Measurements from ENCODE around the gene FBLN5. TPM values are rescaled to one million over a fixed set of nuclear protein-coding genes. Genes with fewer than 3 reads are reported as not detected.
A peak's percentile ranks its signal among the peaks of the same experiment; 100 is the strongest.
"Not testable (repeated sequence)": the region's sequence is repeated elsewhere in the genome, so short reads cannot be mapped to it uniquely, and the experiment has no call there.

The FBLN5 gene
- total RNA-seq, 1 donor from 2014 or later = 0.26 TPM

GRCh38 chr14:91885839-91886238, 61.7 kb downstream of the FBLN5 start:
- DNase-seq (ENCODE audit: low read depth in 2 of 2) = peak in 1 of 2 donors; percentile 84

DNA sequence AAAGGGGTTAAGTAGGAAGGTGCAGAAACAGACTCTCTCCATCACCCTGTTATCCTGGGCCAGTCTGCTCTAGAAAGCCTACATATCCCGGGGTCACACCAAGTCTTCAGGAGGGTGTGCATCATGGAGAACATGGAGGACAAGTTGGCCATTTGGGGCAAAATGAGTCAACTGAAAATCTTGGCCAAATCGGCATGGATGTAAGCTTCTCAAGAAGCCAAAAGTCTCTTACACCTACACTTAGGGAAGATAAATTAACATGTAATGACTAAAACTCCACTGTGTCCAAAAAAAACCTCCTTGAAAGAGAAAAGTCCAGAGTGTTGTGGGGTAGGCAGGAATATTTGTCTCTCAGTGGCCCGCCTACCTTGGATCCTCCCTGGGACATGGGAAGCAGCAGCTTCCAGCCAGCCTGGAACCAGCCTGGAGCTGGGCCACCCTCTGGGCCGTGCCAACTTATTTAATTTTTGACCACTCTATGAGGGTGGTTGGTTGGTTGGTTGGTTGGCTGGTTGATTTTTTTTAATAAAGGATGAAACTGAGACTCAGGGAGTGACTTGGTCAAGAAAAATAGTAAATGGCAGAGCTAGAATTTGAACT, 62.3 kb downstream of the FBLN5 start:
- no peak for DNase-seq (ENCODE audit: low read depth in 2 of 2)

GRCh38 chr14:91884664-91885063, 62.8 kb downstream of the FBLN5 start:
- no peak for DNase-seq (ENCODE audit: low read depth in 2 of 2)

GRCh38 chr14:91883753-91884152, 63.7 kb downstream of the FBLN5 start:
- DNase-seq (ENCODE audit: low read depth in 2 of 2) = no peak

- DNase-seq (ENCODE audit: low read depth in 2 of 2) = no peak
Measured at GRCh38 chr14:91882776-91883175, 64.7 kb downstream of the FBLN5 start.

GRCh38 chr14:91882369-91882768, 65.1 kb downstream of the FBLN5 start:
- DNase-seq (ENCODE audit: low read depth in 2 of 2) = no peak

DNA sequence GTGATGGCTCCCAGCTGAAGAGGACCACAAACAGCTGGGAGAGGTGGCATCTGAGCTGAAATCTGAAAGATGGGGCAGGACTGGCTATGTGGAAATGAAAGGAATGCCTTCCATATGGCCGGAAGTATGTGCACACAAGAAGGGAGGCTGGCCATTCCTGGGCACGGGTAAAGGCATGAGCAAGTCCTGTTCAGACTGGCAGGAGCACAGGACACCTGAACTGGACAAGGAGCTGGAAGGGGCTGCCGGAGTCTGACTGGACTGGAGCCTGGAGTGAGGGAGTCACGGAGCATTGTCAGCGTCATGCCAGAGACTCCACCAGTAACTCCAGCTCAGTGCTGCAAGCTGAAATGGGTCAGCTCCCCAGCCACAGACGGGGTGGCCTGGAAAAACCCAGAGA, 68.3 kb downstream of the FBLN5 start:
- no peak for DNase-seq (ENCODE audit: low read depth in 2 of 2)

DNA sequence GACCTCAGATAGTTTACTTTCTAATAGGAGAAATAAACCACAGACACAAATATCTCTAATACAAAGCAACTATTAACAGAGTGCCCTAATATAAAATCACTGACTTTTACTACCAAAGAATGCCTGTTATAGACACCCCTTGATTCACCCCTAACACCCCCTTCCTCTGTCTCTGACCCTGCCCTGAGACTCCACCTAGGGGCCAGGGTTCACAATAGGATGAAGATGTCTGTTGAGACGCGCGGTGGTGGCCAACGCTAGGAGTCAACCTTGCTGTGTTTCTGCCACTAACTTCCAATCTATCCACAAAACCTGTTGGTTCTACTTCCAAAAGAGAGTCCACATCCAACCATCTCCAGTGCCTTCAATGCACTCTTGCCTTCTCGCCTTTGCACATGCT, 69.2 kb downstream of the FBLN5 start:
- no peak for DNase-seq (ENCODE audit: low read depth in 2 of 2)

DNA sequence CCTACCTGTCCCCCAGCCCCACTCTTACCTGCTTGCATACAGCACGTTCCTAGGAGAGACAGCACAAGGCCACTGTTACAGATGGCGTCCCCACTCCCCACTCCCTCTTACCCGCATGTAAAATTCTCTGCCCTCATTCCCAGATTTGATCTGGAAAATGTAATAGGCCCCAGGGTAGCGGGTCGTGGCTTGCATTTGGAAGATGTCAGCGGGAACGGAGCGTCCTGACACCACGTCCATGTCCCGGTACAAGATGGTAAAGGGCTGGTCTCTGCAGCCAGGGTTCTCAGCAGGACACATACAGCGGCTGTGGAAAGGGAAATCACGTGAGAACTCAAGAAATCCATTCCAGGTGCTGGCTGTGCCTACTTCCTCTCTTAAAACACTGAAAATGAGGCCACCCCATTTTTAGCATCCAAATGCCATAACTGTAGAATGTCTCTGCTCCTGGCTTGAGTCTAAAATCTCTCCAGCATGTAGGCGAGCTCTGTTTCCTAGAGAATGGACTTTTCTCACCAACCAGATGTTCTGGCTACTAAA, 70.0 kb downstream of the FBLN5 start:
- no peak for DNase-seq (ENCODE audit: low read depth in 2 of 2)

DNA sequence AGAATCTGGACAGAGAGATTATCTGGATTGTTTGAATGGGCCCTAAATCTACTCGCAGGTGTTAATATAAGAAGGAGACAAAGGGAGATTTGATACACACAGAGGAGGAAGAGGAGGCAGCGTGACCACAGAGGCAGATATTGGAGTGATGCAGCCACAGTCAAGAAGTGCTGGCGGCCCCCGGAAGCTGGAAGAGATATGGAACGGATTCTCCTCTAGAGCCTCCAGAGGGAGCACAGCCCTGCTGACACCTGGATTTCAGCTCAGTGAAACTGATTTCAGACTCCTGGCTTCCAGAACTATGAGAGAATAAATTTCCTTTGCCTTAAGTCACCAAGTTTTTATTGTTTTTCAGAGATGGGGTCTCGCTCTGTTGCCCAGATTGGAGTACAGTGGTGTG, 71.0 kb downstream of the FBLN5 start:
- DNase-seq (ENCODE audit: low read depth in 2 of 2) = no peak

- DNase-seq (ENCODE audit: low read depth in 2 of 2) = no peak
Measured at GRCh38 chr14:91875525-91876286, 71.8 kb downstream of the FBLN5 start.

DNA sequence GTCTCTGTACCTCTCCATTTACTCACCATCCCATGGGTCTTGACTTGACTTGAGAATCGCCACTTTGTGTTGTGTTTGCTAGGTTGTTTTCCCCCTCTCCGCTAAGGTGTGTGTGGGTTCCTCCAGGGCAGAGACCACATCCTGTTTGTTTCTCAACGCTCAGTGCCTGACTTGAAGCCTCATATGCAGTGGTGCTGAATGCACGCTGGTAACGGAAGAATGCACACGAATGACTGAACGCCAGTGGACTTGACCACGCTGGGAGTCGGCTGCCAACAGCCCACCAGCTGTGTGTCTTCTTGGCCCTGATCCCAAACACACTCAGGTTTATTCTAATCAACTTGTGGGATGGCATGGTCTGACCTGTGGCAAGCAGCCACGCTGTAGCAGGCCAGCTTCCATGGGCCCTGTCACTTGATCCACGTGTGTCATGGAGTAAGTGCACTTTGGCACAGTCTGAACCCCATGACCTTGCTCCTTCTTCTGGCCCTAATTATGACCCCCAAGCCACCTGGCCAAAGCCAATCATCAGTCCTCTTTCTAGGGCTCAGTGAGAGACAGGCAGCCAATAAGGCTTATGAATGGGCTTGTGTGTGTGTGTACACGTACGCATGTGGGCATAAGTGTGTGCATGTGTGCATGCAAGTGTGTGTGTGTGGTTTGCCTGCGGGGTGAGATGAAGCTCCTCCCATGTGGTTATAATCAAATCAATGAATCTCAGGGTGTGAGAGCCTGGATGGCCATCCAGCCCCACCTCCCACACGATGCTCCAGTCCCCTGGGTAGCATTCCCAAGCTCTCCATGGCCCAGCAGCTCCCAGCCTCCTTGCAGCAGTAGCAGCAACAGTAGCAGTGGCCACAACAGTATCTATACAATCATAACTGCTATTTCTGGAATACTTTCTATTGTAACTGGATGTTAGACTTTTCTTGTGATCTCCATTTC, 73.8 kb downstream of the FBLN5 start:
- DNase-seq (ENCODE audit: low read depth in 2 of 2) = no peak

- peak in 1 of 2 donors; percentile 74 for DNase-seq (ENCODE audit: low read depth in 2 of 2)
Measured at GRCh38 chr14:91872517-91873470, 74.7 kb downstream of the FBLN5 start.

DNA sequence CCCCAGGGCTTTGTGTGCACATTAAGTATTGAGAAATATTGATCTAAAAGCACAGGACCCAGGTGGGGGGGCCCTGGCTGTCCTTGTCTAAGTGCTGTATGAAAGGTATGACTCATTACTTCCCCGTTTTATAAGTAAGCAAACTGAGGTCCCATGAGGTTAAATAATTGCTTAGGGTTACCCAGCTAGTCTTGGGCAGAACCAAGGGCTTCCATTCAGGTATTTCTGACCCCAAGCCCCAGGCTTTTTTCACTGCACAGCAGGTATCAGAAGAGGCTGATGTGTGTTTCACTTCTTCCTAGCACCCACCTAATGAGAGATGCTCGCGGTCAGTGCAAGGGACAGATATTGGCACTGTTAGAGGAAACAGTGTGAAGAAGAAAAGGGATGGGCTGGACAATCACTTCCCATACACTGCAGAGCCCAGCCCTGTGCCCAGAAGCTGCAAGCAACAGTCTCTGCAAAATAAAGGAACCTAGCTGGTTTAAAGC, 75.4 kb downstream of the FBLN5 start:
- DNase-seq (ENCODE audit: low read depth in 2 of 2) = peak in 1 of 2 donors; percentile 29

- not testable (repeated sequence) for DNase-seq (ENCODE audit: low read depth in 2 of 2)
Measured at GRCh38 chr14:91871401-91871800, 76.1 kb downstream of the FBLN5 start.

DNA sequence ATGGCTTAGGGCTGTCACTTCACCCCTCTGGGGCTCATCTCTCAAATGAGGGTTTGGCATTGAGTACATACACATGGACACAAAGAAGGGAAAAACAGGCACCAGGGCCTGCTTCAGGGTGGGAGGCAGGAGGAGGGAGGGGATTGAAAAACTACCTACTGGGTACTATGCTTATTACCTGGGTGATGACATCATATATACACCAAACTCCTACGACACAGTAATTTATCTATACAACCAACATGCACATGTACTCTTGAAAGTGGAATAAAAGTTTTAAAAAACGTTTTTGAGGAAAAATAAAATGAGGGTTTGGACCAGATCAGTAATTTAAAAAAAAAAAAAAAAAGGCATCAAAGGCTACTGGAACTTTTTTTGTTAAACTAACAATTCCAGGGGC, 76.6 kb downstream of the FBLN5 start:
- no peak for DNase-seq (ENCODE audit: low read depth in 2 of 2)

DNA sequence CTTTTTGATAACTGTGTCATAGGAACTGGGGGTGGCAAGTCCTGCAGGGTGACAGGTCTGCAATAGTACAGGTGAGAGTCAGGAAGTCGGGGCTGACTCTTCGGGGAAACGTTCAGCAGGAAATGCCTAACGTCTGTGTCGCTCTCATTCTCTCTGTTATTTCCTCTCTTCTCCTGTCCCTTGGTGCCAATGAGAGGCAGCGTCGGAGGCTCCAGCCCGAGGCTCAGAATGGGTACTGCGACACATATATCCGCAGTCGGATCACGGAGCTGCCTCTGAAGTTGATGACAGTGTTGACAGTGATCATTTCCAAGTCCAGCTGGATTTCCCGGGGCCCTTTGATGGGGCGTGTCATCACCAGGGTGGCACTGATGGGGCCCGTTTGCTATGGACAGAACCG, 77.5 kb downstream of the FBLN5 start:
- DNase-seq (ENCODE audit: low read depth in 2 of 2) = peak; percentile 49 to 66

- DNase-seq (ENCODE audit: low read depth in 2 of 2) = no peak
Measured at GRCh38 chr14:91869556-91869955, 77.9 kb downstream of the FBLN5 start.

DNA sequence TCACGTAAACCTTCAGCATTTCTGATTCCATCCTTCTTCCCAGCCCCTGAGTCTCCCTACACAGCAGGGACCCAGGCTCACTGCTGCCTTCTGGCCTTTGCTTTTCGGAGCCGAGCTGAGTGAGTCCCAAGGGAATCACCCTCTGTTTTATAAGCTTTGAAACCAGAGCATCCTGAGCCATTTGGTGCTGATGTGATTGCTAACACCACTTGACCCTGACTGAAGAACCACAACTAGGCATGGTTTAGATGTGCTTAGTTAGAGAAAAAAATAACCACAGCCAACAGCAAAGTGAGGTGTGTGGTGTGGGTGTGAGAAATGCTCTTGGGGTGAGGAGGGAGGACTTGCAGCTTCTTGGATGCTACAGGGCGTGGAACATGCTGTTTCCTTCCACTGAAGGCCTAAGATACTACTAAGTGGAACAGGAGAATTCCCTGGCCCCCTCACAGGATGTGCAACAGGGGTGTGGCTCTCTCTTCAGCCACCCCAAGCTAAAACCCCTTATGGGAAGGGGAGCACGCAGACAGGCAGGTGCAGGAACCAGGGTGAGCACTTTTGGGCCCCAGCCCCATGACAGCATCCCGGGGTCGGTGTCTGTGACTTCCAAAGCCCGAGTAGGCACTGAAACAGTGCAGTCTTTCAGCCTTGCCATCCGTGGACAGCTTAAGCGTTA, 80.0 kb downstream of the FBLN5 start, which contains the start of gene TC2N:
Gene TC2N (minus strand): TSS at position 221 of the 673 bp plus-strand sequence. CDS start 53,767 bp downstream, outside the sequence.
- no peak for DNase-seq (ENCODE audit: low read depth in 2 of 2)
